Activated B cell treated with CpG ODN at 0.5 μM for 24 hours (primary cell): ENCODE data around the gene GATAD2B. TPM values are rescaled to one million over a fixed set of nuclear protein-coding genes. Genes with fewer than 3 reads are reported as not detected.

Source experiments
- ATAC-seq: fragments of 200-7000 bp; cut with Tn5 transposase; one replicate; pipeline ENCODE4 v1.10.0; 2021; ENCODE audit warnings: low read depth, mild to moderate bottlenecking, moderate library complexity
- CTCF ChIA-PET: fragments of 350-600 bp; sonication (Branson Sonifier 250); formaldehyde crosslinking; loops from one replicate; lab custom pipeline; 2021; ENCODE audit warnings: antibody characterized with exemption; lab: Charles Lee
- POLR2A ChIA-PET: fragments of 350-600 bp; sonication (Branson Sonifier 250); formaldehyde crosslinking; loops from one replicate; lab custom pipeline; 2021; ENCODE audit warnings: antibody characterized with exemption; lab: Charles Lee
- DNase-seq: peaks from one replicate; pipeline ENCODE4 v3.0.0; 2022
- H3K27ac Mint-ChIP-seq: one replicate; pipeline ENCODE4 v1.8.0; 2020; ENCODE audit warnings: mixed read lengths
- H3K27me3 Mint-ChIP-seq: one replicate; pipeline ENCODE4 v1.8.0; 2021; ENCODE audit warnings: mixed read lengths
- H3K36me3 Mint-ChIP-seq: one replicate; pipeline ENCODE4 v1.8.0; 2021; ENCODE audit warnings: low read depth, mixed read lengths
- H3K4me1 Mint-ChIP-seq: one replicate; pipeline ENCODE4 v1.8.0; 2021; ENCODE audit warnings: mixed read lengths
- H3K4me3 Mint-ChIP-seq: one replicate; pipeline ENCODE4 v1.8.0; 2020; ENCODE audit warnings: mild to moderate bottlenecking, mixed read lengths
- H3K9me3 Mint-ChIP-seq: one replicate; pipeline ENCODE4 v1.8.0; 2020; ENCODE audit warnings: mixed read lengths
- intact Hi-C: fragments of 100-400 bp; cut with micrococcal nuclease; formaldehyde crosslinking; loops from one replicate; pipeline ENCODE4 v1.15.1; 2024
- total RNA-seq: library from RNA; stranded (reverse); gene quantifications from 2 replicates; pipeline ENCODE4 v1.2.3, GENCODE V29; 2022
- TF ChIP-seq, protein P1 (sequence below): fragments of 200-600 bp; IDR thresholded peaks from one replicate; pipeline ENCODE4 v1.8.0; 2022; ENCODE audit warnings: antibody characterized with exemption, mild to moderate bottlenecking

Gene GATAD2B
- total RNA-seq, 1 donor from 2014 or later = 86.3 TPM

DNA sequence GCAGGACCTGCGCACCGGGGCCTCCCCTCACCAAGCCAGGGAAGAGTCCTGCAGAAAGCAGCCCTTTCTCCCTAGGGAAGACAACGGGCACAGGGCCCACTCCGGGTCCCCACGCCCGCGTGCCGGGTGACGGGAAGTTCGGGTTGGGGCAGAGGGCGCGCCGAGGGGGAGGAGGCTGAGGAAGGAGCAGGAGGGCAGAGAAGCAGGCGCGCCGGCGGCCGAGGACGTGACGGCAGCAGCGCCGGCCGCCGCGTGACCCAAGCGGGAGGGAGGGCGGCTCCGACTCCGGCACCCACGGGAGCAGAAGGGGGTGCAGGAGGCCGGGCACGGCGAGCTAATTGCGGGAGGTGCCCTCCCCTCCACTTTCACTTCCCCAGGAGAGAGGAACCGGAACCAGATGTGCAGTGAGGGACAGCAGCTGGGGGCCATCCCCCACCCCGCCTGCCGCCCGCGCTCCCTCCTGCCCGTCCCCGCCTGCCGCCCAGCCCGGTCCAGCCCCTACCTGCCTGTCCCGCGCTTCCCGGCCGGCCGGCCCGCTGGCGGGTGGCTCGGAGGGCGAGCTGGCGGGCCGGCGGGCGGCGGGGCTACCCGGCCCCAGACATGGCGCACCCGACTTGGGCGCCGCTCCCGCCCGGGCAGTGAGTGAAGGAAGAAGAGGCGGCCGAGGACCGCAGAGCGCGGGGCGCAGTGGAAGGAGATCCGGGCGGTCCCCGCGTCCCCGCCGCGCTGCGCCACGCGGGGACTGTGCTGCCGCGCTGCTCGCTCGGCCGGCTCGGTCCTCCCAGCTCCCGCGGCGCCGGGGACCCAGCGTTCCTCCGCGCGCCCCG, 23.2 kb upstream of the GATAD2B start:
- ATAC-seq (peak; percentile 71), DNase-seq (peak; percentile 91)
- H3K27ac Mint-ChIP-seq = peak overlapping the region; percentile 96
- H3K4me1 Mint-ChIP-seq = peaks cover 69% of the 10 kb centered on the region
- peaks cover 80% of the 10 kb centered on the region for H3K36me3 Mint-ChIP-seq
- intact Hi-C loops = loop anchor here (1.0 to 5.0 kb wide), 11 partner anchors 12 to 661 kb away; partner anchors contain the start of genes ADAR, CREB3L4, CRTC2 and HAX1
- ChIA-PET CTCF (interaction anchor here (1.0 to 4.0 kb wide), 16 partner anchors 11 to 149 kb away, joined by 3 to 46 read pairs (median 6); partner anchors contain the start of genes CREB3L4, GATAD2B, JTB and RAB13), POLR2A (interaction anchor here (0.6 to 5.8 kb wide), 44 partner anchors 9 to 1742 kb away, joined by 3 to 234 read pairs (median 8); partner anchors contain the start of genes ATP8B2, CHTOP, CREB3L4 and CRTC2)
- TF ChIP-seq, protein P1, sequence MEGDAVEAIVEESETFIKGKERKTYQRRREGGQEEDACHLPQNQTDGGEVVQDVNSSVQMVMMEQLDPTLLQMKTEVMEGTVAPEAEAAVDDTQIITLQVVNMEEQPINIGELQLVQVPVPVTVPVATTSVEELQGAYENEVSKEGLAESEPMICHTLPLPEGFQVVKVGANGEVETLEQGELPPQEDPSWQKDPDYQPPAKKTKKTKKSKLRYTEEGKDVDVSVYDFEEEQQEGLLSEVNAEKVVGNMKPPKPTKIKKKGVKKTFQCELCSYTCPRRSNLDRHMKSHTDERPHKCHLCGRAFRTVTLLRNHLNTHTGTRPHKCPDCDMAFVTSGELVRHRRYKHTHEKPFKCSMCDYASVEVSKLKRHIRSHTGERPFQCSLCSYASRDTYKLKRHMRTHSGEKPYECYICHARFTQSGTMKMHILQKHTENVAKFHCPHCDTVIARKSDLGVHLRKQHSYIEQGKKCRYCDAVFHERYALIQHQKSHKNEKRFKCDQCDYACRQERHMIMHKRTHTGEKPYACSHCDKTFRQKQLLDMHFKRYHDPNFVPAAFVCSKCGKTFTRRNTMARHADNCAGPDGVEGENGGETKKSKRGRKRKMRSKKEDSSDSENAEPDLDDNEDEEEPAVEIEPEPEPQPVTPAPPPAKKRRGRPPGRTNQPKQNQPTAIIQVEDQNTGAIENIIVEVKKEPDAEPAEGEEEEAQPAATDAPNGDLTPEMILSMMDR = no peak
- no peaks in the 10 kb centered on the region for H3K27me3 Mint-ChIP-seq
- H3K4me3 Mint-ChIP-seq = peak overlapping the region; percentile 90
- H3K9me3 Mint-ChIP-seq = no peaks in the 10 kb centered on the region

DNA sequence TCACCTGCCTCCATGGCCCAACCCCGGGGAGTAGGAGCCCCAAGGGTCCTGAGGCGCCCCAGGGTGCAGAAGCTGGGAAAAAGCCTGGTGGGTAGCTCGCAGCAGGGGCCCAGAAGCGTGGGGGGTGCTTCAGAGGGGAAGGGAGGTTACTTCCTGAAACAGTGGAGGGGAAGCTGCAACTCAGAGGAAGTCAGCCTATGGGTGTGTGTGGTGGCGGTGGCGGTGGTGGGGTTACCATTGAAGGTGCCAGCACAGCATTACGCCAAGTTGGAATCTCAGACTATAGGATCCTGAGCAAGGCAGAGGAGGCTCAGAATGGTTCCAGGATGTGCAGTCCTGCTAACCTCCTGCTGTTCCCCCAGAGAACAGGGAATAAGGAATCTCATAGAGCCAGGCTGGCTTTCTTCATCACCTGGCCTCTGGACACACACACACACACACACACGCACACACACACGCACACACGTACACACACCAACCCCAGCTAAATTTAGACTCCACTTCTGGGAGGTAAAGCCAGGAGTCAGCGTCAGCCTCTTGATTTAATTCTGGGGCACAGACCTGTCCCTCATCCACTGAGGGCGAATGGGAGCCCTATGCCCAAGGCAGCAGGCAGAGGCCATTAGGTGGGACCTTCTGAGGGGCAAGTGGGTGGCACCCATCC, 22.5 kb upstream of the GATAD2B start:
- DNase-seq (peak; percentile 65), ATAC-seq (peak; percentile 53)
- Mint-ChIP-seq H3K27me3 (no peaks in the 10 kb centered on the region), H3K4me3 (peak overlapping the region; percentile 90), H3K36me3 (peaks cover 79% of the 10 kb centered on the region), H3K9me3 (no peaks in the 10 kb centered on the region), H3K27ac (peak overlapping the region; percentile 96), H3K4me1 (peaks cover 64% of the 10 kb centered on the region)
- CTCF ChIA-PET = interaction anchor here (0.8 to 4.0 kb wide), 17 partner anchors 12 to 148 kb away, joined by 3 to 46 read pairs (median 6); partner anchors contain the start of genes CREB3L4, GATAD2B, JTB and RAB13
- intact Hi-C loops = loop anchor here (1.0 to 5.0 kb wide), 3 partner anchors 22 to 662 kb away; partner anchors contain the start of gene ADAR
- TF ChIP-seq, protein P1 = no peak
- POLR2A ChIA-PET = interaction anchor here (0.8 to 5.8 kb wide), 40 partner anchors 11 to 1228 kb away, joined by 3 to 234 read pairs (median 8); partner anchors contain the start of genes CHTOP, CREB3L4, CRTC2 and GATAD2B

DNA sequence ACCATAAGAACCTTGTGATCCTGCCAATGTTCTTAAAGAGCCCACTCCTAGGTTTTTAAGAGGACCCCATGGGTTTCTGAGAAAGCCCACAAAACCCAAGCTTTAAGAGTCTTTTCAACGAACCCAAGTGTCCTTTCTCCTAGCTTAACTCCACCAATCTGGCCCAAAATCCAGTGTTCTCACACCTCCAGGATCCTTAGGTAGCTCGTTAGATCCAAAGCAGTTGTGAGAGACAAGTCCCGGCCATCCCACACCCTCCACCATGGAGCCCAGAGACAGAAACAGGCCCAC, 22.0 kb upstream of the GATAD2B start:
- Mint-ChIP-seq H3K4me1 (peaks cover 61% of the 10 kb centered on the region), H3K27ac (peak overlapping the region; percentile 96), H3K27me3 (no peaks in the 10 kb centered on the region), H3K36me3 (peaks cover 79% of the 10 kb centered on the region), H3K9me3 (no peaks in the 10 kb centered on the region), H3K4me3 (peak overlapping the region; percentile 90)
- TF ChIP-seq, protein P1 = no peak
- ChIA-PET POLR2A (interaction anchor here (0.8 to 5.8 kb wide), 32 partner anchors 10 to 1228 kb away, joined by 3 to 234 read pairs (median 8); partner anchors contain the start of genes CHTOP, CREB3L4, CRTC2 and GATAD2B), CTCF (interaction anchor here (0.8 to 4.0 kb wide), 9 partner anchors 19 to 147 kb away, joined by 3 to 46 read pairs (median 8); partner anchors contain the start of genes CREB3L4, RAB13 and SLC39A1)
- ATAC-seq = no peak
- intact Hi-C loops = loop anchor here (1.0 to 5.0 kb wide), 3 partner anchors 21 to 663 kb away; partner anchors contain the start of gene ADAR
- DNase-seq = no peak

DNA sequence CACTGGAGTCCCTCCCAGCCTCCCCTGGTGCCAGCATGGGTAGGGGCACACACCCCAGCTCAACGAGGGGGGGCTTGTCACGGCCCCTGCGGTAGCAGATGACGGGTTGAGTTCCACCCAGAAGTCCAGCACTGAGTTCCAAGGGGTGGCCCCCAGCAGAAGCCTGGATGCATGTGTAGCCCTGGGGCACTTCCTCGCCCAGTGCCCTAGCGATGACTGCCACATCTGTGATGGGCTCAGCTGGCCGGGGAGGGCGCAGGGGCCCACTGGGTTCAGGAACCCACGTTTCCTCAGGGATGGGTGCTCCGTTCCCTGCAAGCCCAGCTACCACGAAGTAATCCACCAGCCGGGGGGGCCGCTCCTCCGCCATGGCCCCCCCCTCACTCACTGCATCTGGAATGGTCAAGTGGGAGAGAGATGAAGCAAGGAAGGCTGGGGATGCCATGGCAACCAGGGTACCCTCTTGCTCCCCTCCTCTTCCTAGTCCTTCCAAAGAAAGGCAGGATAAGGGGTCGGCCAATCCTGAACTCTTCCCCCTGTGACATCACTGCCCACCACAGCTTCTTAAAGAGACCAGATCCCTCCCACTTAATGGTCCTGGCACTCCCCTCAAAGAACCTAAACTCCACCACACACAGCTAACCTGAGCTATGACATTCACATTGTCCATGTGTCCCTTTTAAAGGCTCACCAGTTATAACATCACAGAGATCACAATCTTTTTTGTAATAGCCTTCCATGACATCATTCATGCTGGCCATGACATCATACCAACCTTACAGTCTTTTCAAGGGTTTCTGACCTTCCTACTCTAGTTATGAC, 21.4 kb upstream of the GATAD2B start:
- TF ChIP-seq, protein P1 = no peak
- Mint-ChIP-seq H3K36me3 (peaks cover 81% of the 10 kb centered on the region), H3K27me3 (no peaks in the 10 kb centered on the region), H3K27ac (peak overlapping the region; percentile 96), H3K4me1 (peaks cover 57% of the 10 kb centered on the region), H3K9me3 (no peaks in the 10 kb centered on the region), H3K4me3 (peak overlapping the region; percentile 90)
- POLR2A ChIA-PET = interaction anchor here (0.6 to 5.8 kb wide), 32 partner anchors 9 to 1229 kb away, joined by 3 to 234 read pairs (median 8); partner anchors contain the start of genes CHTOP, CREB3L4, CRTC2 and GATAD2B
- intact Hi-C loops = no loop called here
- ATAC-seq (no peak), DNase-seq (no peak)
- CTCF ChIA-PET = interaction anchor here (0.8 to 4.0 kb wide), 7 partner anchors 19 to 123 kb away, joined by 4 to 46 read pairs (median 13); partner anchors contain the start of genes CREB3L4, RAB13 and SLC39A1
